ENCODE data around the gene TMIGD3.

Gene TMIGD3

GRCh38 chr1:111512132-111512889 is 8.9 kb upstream of the TMIGD3 start:
- peak in 1 of 42 donors; percentile 6 for DNase-seq
- intact Hi-C loops (cut with DNase I), result loop anchor here (10.0 kb wide), 1 partner anchor 102 kb away; the partner anchor contains the start of gene RAP1A

- intact Hi-C loops (cut with DNase I), result loop anchor here (10.0 kb wide), 1 partner anchor 103 kb away; the partner anchor contains the start of gene RAP1A
- DNase-seq, result no peak
These were observed 7.9 kb upstream of the TMIGD3 start for GRCh38 chr1:111511370-111511769.

GRCh38 chr1:111509997-111510375 is 6.6 kb upstream of the TMIGD3 start:
- intact Hi-C loops (cut with DNase I), result loop anchor here (2.0 to 10.0 kb wide), 3 partner anchors 105 to 245 kb away; partner anchors contain the start of genes DDX20 and RAP1A
- DNase-seq, result peak in 13 of 42 donors; percentile 32 to 76 (median 48)

GRCh38 chr1:111507411-111508201 is 4.2 kb upstream of the TMIGD3 start:
- DNase-seq, result peak in 39 of 42 donors; percentile 24 to 77 (median 59)
- intact Hi-C loops (cut with DNase I), result loop anchor here (2.0 to 10.0 kb wide), 2 partner anchors 147 to 247 kb away; partner anchors contain the start of gene DDX20

GRCh38 chr1:111506561-111506960 is 3.1 kb upstream of the TMIGD3 start:
- DNase-seq, result no peak
- intact Hi-C loops (cut with DNase I), result loop anchor here (10.0 kb wide), 1 partner anchor 248 kb away; the partner anchor contains the start of gene DDX20

DNA sequence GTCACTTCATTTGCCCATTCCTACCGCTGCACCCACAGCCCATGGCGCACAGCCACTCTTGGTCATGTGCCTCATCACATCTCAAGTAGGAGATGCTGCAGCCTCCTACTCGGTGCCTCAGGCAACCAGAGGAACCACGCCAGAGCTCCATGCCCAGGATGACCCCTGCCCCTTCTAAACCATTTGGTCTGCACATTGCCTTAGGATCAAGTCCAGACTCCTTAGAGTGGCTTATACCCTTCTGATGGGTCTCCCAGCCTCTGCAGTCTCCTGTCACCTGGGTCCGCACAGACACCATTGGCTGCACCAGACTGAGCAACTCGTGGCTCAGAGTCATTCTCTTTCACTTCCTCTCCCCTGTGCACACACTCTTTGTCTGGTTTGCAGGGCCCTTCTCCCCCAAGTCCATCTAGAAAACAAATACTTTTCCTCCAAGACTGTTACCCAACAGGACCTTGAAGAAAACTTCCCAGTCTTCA is 2.2 kb upstream of the TMIGD3 start:
- intact Hi-C loops (cut with DNase I), result loop anchor here (10.0 kb wide), 1 partner anchor 249 kb away; the partner anchor contains the start of gene DDX20
- DNase-seq, result peak in 4 of 42 donors; percentile 32 to 60 (median 43)

DNA sequence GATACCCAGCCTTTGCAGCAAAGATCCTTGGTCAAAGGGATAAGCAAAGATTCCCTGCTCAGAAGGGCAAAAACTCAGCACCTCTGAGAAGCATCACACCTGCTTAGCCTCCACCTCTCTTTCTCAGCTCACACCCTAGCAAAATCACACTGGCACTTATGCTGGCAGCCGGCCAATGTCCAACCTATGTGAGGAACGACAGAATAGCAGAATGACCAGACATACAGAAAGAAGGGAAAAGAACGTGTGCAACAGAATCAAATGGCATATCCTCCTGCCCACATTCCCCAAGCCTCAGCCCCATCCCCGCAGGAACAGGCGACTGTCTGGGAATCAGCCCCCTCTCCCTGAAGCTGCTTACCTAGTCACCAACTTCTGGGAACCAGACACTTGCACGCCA is 664 bp upstream of the TMIGD3 start:
- intact Hi-C loops (cut with DNase I), result loop anchor here (10.0 kb wide), 1 partner anchor 251 kb away; the partner anchor contains the start of gene DDX20
- DNase-seq, result no peak

GRCh38 chr1:111501645-111502044 is 1.8 kb downstream of the TMIGD3 start:
- intact Hi-C loops (cut with DNase I), result loop anchor here (10.0 kb wide), 1 partner anchor 253 kb away; the partner anchor contains the start of gene DDX20
- no peak for DNase-seq

DNA sequence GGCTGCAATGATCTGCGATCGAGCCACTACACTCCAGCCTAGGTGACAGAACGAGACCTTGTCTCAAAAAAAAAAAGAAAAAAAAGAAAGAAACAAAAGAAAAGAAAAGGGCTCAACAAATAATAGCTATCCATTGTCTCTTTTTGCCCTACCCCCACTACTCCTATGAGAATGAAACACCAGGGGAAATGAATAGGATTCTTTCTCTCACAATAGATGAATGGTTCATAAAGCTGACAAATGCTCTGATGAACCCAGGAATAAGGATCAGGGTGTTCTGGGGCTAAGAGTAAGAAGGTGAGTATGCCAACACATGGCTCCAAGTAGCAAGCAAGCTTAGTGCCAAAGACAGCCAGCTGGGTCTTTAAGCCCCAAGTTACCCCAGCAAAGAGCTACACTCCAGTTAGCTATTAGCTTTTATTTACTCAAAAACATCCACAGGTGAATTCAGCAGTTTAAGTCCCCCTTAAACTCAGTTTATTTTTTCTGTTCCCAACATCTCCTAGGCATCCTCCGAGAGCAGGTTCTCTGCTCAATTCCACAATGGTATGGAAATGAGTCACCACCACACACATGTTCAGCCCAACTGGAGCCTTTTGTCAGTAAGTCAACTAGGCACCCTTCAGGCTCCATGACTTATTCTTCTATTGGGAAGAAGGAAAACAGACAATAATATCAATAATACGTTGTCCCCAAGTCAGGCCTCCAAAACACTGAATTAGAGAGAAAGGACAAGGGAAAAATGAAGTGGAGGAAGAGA is 4.2 kb downstream of the TMIGD3 start:
- intact Hi-C loops (cut with DNase I), result no loop called here

DNA sequence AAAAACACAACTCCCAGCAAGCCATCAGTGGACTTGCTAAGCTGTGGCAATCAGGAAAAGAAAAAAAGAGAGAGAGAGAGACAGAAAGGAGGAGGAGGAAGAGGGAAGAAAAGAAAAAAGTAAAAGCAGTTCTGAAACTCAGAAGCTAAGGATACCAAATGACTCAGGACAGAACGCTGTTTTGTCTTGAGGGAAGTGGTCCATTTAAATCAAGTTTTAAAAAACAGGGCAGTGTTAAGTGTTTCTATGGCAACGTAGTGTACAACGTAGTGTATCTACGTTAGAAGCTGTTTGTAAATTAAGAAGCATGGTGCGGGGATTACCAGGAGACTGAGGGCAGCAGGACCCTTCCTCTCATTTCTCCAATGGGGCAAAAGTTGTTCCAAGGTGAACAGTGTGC is 5.8 kb downstream of the TMIGD3 start:
- intact Hi-C loops (cut with DNase I), result no loop called here
- peak in 1 of 42 donors; percentile 4 for DNase-seq

More for the DNA sequence above, 4.2 kb downstream of the TMIGD3 start:
- DNase-seq, result peak in 1 of 42 donors; percentile 39

GRCh38 chr1:111496398-111496797 is 7.0 kb downstream of the TMIGD3 start:
- DNase-seq, result no peak
- intact Hi-C loops (cut with DNase I), result no loop called here

DNA sequence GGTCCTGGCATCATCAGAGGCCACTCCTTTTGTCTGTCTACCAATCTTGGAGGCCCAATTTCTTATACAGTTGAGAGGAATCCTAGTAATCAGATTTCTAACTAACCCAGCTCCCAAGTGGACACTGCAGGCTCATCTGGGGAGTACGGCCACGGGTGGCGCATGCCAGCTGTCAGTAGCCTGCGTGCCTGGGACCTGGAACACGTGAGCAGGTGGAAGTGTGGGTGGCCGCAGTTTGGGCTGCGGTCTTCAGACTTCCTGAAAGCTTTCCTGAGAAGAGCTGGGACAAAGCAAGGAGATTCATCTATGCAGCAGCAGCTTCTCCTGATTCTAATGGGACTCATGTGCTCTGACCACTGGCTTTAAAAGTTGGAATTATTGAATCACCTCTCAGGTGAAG is 12.4 kb downstream of the TMIGD3 start:
- intact Hi-C loops (cut with DNase I), result no loop called here
- peak in 1 of 42 donors; percentile 49 for DNase-seq

- intact Hi-C loops (cut with DNase I), result no loop called here
These were observed 13.2 kb downstream of the TMIGD3 start for GRCh38 chr1:111490220-111490619.

DNA sequence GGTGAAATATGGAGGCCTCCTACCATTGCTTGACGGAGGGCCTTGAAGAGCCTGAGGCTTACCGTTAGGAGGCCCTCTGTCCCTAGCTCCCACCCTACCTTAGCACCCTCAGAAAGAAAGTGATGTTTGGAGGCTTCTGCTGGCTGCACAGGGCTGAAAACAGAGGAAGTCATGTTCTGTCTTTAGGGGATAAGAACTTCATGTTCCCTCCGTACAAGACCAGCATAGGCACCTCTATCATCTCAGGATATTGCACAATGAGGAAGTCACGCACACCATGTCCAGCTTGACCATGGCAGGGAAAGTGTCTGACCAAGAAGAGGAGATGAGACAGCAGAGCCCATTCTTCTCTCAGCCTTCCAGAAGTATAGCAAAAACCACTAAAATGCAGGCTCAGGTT is 13.8 kb downstream of the TMIGD3 start:
- DNase-seq, result peak in 5 of 42 donors; percentile 33 to 61 (median 50)
- intact Hi-C loops (cut with DNase I), result no loop called here

More at GRCh38 chr1:111490220-111490619, 13.2 kb downstream of the TMIGD3 start:
- DNase-seq, result no peak

- intact Hi-C loops (cut with DNase I), result no loop called here
- peak in 16 of 42 donors; percentile 25 to 77 (median 61) for DNase-seq
These were observed 14.8 kb downstream of the TMIGD3 start for GRCh38 chr1:111488669-111489068.

GRCh38 chr1:111487133-111487532 is 16.3 kb downstream of the TMIGD3 start:
- intact Hi-C loops (cut with DNase I), result no loop called here

GRCh38 chr1:111486431-111486830 is 17.0 kb downstream of the TMIGD3 start:
- intact Hi-C loops (cut with DNase I), result no loop called here
- DNase-seq, result no peak

More at GRCh38 chr1:111487133-111487532, 16.3 kb downstream of the TMIGD3 start:
- peak in 1 of 42 donors; percentile 30 for DNase-seq

DNA sequence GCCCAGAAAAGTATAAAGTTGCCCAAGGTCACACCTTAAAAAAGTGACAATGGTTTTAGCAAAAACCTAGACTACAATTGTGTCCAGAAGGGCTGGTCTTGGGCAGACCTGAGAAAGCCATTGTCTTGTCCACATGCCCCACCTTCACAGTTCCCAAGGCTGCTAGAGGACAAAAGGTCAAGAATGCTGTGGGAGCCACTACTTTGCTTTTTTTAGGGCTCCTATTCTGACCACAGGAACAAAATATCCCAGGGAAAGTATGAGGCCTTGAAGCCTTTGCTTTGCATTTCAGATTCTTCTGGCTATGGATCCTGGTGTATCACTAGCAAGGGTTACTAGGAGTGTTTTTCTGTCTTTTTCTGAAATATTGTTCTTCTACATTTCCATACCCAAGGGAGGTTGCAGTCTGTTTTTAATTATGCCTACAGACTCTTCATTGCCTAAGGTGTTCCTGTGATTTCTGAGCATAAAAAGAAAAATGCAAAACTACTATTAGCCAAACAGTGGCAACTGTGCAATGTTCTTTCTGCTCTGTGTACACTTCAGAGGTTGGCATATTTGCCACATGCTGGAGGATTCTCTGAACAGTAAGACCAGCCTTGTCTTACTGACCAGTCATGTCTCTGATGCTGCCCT is 18.9 kb downstream of the TMIGD3 start:
- intact Hi-C loops (cut with DNase I), result no loop called here
- DNase-seq, result no peak

All from head of caudate nucleus (tissue), 42 donors.